PC-9 (cell line): ENCODE data around the gene GPC5.

ENCODE experiments used
- CTCF ChIP-seq: fragments of 200-600 bp; sonication (generic); conservative IDR thresholded peaks from 2 replicates; pipeline ENCODE4 v1.6.1; 2017; ENCODE audit warnings: mixed run types, antibody characterized with exemption, mild to moderate bottlenecking, moderate library complexity
- EZH2 ChIP-seq: fragments of 200-600 bp; sonication (generic); IDR thresholded peaks from 2 replicates; pipeline ENCODE4 v1.8.0; 2017; ENCODE audit warnings: antibody characterized with exemption, low read depth

GRCh38 chr13:91355826-91356710 lies 42.4 kb upstream of the GPC5 start:
- TF ChIP-seq CTCF (no peak), EZH2 (no peak)
